ENCODE results near the gene ZC2HC1B.
"Not testable (repeated sequence)": the region's sequence is repeated elsewhere in the genome, so short reads cannot be mapped to it uniquely, and the experiment has no call there.

Gene ZC2HC1B

GRCh38 chr6:143871202-143871730 lies 7.0 kb downstream of the ZC2HC1B start:
- DNase-seq (ENCODE audit: low read depth): not testable (repeated sequence)

GRCh38 chr6:143872201-143872600 lies 7.9 kb downstream of the ZC2HC1B start:
- DNase-seq (ENCODE audit: low read depth): peak; percentile 5

- not testable (repeated sequence) for DNase-seq (ENCODE audit: low read depth)
Observed at GRCh38 chr6:143873600-143873999, 9.3 kb downstream of the ZC2HC1B start.

GRCh38 chr6:143874503-143874902 lies 10.2 kb downstream of the ZC2HC1B start:
- not testable (repeated sequence) for DNase-seq (ENCODE audit: low read depth)

- no peak for DNase-seq (ENCODE audit: low read depth)
Observed at GRCh38 chr6:143877584-143878271, 13.5 kb downstream of the ZC2HC1B start.

GRCh38 chr6:143878272-143878760 lies 14.0 kb downstream of the ZC2HC1B start:
- no peak for DNase-seq (ENCODE audit: low read depth)

GRCh38 chr6:143880412-143880811 lies 16.1 kb downstream of the ZC2HC1B start:
- no peak for DNase-seq (ENCODE audit: low read depth)

- no peak for DNase-seq (ENCODE audit: low read depth)
Observed at GRCh38 chr6:143882401-143882930, 18.2 kb downstream of the ZC2HC1B start.

GRCh38 chr6:143884216-143884900 lies 20.1 kb downstream of the ZC2HC1B start:
- no peak for DNase-seq (ENCODE audit: low read depth)

GRCh38 chr6:143885116-143885515 lies 20.8 kb downstream of the ZC2HC1B start:
- DNase-seq (ENCODE audit: low read depth): no peak

GRCh38 chr6:143894655-143895054 lies 30.4 kb downstream of the ZC2HC1B start:
- DNase-seq (ENCODE audit: low read depth): no peak

GRCh38 chr6:143896126-143896860 lies 32.0 kb downstream of the ZC2HC1B start:
- DNase-seq (ENCODE audit: low read depth): no peak

GRCh38 chr6:143900358-143900757 lies 36.1 kb downstream of the ZC2HC1B start:
- no peak for DNase-seq (ENCODE audit: low read depth)

GRCh38 chr6:143901885-143902750 lies 37.8 kb downstream of the ZC2HC1B start:
- DNase-seq (ENCODE audit: low read depth): peak; percentile 16

GRCh38 chr6:143902827-143903226 lies 38.6 kb downstream of the ZC2HC1B start:
- DNase-seq (ENCODE audit: low read depth): no peak

- DNase-seq (ENCODE audit: low read depth): no peak
Observed at GRCh38 chr6:143911028-143911427, 46.8 kb downstream of the ZC2HC1B start.

- no peak for DNase-seq (ENCODE audit: low read depth)
Observed at GRCh38 chr6:143912671-143913070, 48.4 kb downstream of the ZC2HC1B start.

GRCh38 chr6:143917026-143917425 lies 52.8 kb downstream of the ZC2HC1B start:
- DNase-seq (ENCODE audit: low read depth): not testable (repeated sequence)

- DNase-seq (ENCODE audit: low read depth): no peak
Observed at GRCh38 chr6:143928853-143929252, 64.6 kb downstream of the ZC2HC1B start.

- no peak for DNase-seq (ENCODE audit: low read depth)
Observed at GRCh38 chr6:143929975-143930374, 65.7 kb downstream of the ZC2HC1B start.

GRCh38 chr6:143934331-143934730 lies 70.1 kb downstream of the ZC2HC1B start:
- no peak for DNase-seq (ENCODE audit: low read depth)

Data from stromal cell of bone marrow (primary cell).